AG09319 (cell line): ENCODE data around the gene RPS6KA3.
A peak's percentile ranks its signal among the peaks of the same experiment; 100 is the strongest.

Source experiments
- DNase-seq: peaks from one replicate; pipeline ENCODE4 v3.0.0-alpha.2; 2010; ENCODE audit warnings: low read depth; ENCODE audit errors: extremely low read depth
- TF ChIP-seq, protein P1 (sequence below): IDR thresholded peaks from 2 replicates; pipeline ENCODE4 v1.5.1; 2011; ENCODE audit warnings: low read depth, mild to moderate bottlenecking, inconsistent platforms, low read length, moderate library complexity

Gene RPS6KA3

DNA sequence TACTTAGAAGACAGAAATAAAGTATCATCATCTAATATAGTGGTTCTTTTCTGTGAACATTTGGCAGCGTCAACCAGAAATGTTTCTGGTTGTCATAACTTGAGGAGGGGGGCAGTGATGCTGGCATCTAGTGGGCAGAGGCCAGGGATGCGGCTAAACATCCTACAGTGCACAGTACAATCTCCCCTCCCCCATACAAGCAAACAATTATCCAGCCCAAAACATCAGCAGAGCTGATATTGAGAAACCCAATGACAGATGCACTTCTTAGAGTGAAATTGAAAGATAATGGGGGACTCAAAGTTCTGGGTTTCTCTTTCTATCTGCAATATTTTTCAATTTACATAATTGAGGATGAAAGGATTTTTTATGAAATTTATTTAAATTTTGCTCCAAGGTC is 123.1 kb downstream of the RPS6KA3 start:
- TF ChIP-seq, protein P1, sequence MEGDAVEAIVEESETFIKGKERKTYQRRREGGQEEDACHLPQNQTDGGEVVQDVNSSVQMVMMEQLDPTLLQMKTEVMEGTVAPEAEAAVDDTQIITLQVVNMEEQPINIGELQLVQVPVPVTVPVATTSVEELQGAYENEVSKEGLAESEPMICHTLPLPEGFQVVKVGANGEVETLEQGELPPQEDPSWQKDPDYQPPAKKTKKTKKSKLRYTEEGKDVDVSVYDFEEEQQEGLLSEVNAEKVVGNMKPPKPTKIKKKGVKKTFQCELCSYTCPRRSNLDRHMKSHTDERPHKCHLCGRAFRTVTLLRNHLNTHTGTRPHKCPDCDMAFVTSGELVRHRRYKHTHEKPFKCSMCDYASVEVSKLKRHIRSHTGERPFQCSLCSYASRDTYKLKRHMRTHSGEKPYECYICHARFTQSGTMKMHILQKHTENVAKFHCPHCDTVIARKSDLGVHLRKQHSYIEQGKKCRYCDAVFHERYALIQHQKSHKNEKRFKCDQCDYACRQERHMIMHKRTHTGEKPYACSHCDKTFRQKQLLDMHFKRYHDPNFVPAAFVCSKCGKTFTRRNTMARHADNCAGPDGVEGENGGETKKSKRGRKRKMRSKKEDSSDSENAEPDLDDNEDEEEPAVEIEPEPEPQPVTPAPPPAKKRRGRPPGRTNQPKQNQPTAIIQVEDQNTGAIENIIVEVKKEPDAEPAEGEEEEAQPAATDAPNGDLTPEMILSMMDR = no peak
- no peak for DNase-seq

DNA sequence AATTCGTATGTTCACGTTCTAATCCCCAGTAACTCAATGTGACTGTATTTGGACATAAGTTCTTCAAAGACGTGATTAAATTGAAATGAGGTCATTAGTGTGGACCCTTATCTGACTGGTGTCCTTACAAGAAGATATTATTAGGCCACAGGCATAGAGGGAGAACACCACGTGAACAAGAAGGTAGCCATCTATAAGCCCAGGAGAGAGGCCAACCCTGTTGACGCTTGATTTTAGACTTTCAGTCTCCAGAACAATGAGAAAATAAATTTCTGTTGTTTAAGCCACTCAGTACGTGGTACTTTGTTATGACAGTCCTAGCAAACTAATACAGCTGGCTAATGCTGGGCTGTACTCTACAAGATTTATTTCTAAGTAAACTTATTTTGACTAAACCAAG is 123.6 kb downstream of the RPS6KA3 start:
- no peak for DNase-seq

DNA sequence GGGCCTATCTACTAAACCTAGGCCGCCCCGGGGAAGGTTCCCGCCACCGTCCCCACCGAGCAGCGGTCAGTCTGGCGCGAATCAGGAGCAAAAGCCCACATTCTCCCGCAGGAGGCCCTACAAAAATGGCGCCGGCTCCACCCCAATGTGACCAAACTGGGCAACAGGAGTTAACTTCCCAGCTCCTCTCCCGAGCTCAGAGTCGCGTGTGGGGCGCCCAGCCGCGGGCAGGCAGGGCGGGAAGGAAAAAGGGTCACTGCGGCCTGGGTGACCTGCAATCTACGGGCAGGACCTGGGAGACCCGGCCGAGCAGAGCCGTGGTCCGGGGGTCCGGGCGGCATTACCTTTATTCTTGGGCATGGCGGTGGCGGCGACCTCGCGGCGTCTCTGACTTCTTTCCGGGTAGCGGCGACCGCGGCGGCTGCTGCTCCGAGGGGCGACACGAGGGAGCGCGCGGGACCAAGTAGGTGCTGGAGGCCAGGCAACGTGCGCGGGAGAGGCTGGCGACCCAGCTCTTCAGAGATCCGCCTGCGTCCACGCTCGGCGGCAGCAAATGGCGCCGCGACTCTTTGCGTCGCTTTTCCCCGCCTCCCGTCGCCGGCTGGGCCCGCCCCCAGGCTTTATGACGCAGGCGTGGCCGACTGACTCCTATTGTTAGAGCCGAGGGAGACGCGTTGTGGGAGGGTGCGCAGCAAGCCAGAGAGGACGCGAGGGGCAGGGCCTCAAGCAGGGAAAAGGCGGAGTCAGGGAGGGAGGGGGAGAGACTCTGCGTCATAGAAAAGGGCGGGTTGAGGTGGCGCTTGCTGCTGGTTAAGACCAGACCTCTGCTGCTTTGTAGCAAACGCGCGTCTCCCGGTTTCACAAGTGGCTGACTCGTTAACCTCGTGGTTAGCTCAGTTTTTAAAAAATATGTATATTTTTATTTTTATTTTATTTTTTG is 125.2 kb downstream of the RPS6KA3 start, which contains the start of gene EIF1AX:
EIF1AX (minus strand) TSS at position 558 of the 940 bp plus-strand sequence; CDS start at position 360, 198 bp downstream.
- DNase-seq = peak; percentile 97
- TF ChIP-seq, protein P1 = no peak

More for the DNA sequence above, 123.6 kb downstream of the RPS6KA3 start:
- TF ChIP-seq, protein P1 = no peak

DNA sequence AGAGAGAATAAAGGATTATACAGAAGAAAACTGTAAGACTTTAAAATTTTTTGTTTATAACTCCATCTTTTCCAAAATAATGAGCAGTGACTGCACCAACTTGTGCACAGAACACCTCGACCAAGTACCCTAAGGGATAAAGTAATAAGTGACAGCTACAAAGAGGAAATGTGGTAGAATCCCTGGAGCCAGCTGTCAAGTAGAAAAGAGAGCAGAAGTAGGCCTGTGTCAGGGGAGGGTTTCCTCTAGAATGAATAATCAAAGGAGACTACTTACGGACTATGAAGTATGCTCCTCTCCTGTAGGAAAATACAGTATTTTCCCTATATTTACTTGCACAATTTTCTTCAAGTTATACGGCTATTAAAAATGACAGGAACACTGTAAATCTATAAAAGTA is 126.3 kb downstream of the RPS6KA3 start:
- TF ChIP-seq, protein P1 = no peak
- DNase-seq = no peak

DNA sequence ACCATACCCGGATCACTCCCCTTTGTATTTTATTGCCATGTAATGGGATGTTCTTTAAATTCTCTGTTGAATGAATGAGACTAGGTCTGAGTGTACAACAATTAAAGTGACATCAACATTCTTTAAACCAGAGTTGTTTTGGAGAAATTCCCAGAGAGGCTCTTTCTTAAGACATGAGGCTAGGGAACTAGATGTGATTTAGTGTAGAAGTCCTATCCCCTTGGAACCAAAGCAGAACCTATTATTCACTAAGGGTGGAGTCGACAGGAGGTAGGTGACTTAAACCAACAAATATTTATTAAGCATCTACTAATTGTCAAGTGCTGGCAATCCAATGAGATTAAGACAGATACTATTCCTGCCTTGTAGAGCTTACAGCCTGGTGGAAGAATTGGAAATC is 126.7 kb downstream of the RPS6KA3 start:
- TF ChIP-seq, protein P1 = no peak
- peak; percentile 14 for DNase-seq

DNA sequence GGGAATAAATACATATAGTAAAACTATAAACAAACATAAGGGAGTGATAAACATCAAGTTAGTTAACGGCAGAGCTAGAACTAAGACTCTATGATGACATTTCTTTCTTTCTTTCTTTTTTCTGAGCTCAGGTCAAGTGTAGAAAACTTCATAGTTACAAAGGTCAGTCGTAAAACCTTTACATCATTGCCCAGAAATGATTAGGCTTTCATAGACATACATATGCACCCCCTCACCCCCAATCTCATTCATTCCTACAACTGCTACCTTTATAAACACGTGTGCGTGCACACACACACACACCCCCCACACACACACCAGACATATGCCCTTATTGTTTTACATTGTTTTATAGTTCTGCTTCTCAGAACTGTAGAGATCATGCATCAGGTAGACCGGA is 130.8 kb downstream of the RPS6KA3 start:
- TF ChIP-seq, protein P1 = no peak
- DNase-seq = no peak

DNA sequence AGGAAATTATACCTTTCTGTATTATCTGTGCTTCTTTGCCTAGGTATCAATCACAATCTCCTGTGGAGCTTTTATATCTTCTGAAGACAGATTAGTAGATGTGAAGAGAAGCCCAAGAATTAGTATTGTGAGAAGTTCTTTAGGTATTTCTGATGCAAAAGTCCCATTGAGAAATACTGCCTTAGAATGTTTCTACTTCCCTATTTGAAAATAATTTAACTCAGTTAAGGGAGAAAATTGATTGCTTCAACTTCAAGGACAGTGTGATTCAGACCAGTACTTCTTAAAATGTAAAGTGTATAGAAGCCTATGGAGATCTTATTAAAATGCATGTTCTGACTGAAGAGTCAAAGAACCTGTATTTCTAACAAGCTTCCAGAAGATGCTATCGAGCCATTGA is 134.0 kb downstream of the RPS6KA3 start:
- no peak for DNase-seq
- TF ChIP-seq, protein P1 = no peak
